ENCODE measurements around the gene ENKD1.

DNA sequence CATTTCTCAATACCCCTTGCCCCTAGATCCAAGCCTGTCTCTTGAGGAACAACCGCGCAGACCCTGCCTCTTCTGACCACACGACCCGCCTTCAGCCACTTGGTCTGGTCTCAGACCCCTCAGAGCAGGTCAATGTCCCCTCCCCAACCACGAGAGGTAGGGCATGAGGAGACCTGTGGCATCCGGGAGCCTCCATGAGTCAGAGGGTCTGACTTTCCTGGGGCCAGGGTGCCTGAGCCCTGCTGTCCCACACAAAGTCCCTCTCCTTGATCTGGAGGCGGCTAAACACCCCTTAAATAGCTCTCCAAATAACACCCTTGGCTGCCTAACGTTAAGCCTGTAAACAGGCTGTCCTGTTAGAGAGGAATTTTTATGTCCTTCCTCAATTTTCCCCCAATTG lies 16.5 kb downstream of the ENKD1 start:
- TF ChIP-seq POLR2A (IDR thresholded peaks at IDR 0.05; ENCODE audit: low read length) (no peak), ESRRA (IDR thresholded peaks at IDR 0.05; ENCODE audit: borderline replicate concordance, low read length) (no peak), MAFK (IDR thresholded peaks at IDR 0.05; ENCODE audit: partially characterized antibody) (no peak), RCOR1 (IDR thresholded peaks at IDR 0.05; ENCODE audit: low read depth, low read length) (no peak), CHD2 (IDR thresholded peaks at IDR 0.05; ENCODE audit: low read length, partially characterized antibody) (no peak), RNF2 (IDR thresholded peaks at IDR 0.05; ENCODE audit: borderline replicate concordance, low read depth) (no peak), RAD21 (conservative IDR thresholded peaks at IDR 0.05 in 1 of 2, IDR thresholded peaks at IDR 0.05 in 1 of 2) (no peak), RFX5 (IDR thresholded peaks at IDR 0.05) (no peak)
- TF ChIP-seq, protein P1, sequence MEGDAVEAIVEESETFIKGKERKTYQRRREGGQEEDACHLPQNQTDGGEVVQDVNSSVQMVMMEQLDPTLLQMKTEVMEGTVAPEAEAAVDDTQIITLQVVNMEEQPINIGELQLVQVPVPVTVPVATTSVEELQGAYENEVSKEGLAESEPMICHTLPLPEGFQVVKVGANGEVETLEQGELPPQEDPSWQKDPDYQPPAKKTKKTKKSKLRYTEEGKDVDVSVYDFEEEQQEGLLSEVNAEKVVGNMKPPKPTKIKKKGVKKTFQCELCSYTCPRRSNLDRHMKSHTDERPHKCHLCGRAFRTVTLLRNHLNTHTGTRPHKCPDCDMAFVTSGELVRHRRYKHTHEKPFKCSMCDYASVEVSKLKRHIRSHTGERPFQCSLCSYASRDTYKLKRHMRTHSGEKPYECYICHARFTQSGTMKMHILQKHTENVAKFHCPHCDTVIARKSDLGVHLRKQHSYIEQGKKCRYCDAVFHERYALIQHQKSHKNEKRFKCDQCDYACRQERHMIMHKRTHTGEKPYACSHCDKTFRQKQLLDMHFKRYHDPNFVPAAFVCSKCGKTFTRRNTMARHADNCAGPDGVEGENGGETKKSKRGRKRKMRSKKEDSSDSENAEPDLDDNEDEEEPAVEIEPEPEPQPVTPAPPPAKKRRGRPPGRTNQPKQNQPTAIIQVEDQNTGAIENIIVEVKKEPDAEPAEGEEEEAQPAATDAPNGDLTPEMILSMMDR (IDR thresholded peaks at IDR 0.05) = no peak
